Astrocyte (in vitro differentiated cells and primary cell): ENCODE measurements around the gene ZNF497. TPM values are rescaled to one million over a fixed set of nuclear protein-coding genes. Genes with fewer than 3 reads are reported as not detected.

Source experiments
- DNase-seq: peaks from one replicate; pipeline ENCODE4 v3.0.0-alpha.2; 2010; ENCODE audit warnings: low read depth
- FAIRE-seq: peaks from 2 replicates; lab custom pipeline; 2011; peaks lifted over from hg19 to GRCh38; lab: Jason Lieb, UNC
- H2AFZ ChIP-seq: 2 replicates; pipeline ENCODE4 v1.6.0; 2012; ENCODE audit warnings: low read depth, low read length, inconsistent platforms
- H3K27ac ChIP-seq: 2 replicates; pipeline ENCODE4 v1.5.1; 2011; ENCODE audit warnings: low read depth, low read length, inconsistent platforms
- H3K27me3 ChIP-seq: 2 replicates; pipeline ENCODE4 v1.6.0; 2011; ENCODE audit warnings: low read length, inconsistent platforms; ENCODE audit not compliant: insufficient read depth
- H3K36me3 ChIP-seq: 2 replicates; pipeline ENCODE4 v1.5.1; 2011; ENCODE audit warnings: low read length, inconsistent platforms; ENCODE audit not compliant: insufficient read depth
- H3K4me1 ChIP-seq: 2 replicates; pipeline ENCODE4 v1.5.1; 2011; ENCODE audit warnings: low read length, inconsistent platforms; ENCODE audit not compliant: insufficient read depth
- H3K4me2 ChIP-seq: 2 replicates; pipeline ENCODE4 v1.6.0; 2012; ENCODE audit warnings: low read length, inconsistent platforms
- H3K4me3 ChIP-seq: 2 replicates; pipeline ENCODE4 v1.5.1; 2011; ENCODE audit warnings: low read depth, mild to moderate bottlenecking, low read length, inconsistent platforms; ENCODE audit not compliant: insufficient read depth
- H3K79me2 ChIP-seq: 2 replicates; pipeline ENCODE4 v1.6.0; 2012; ENCODE audit warnings: mild to moderate bottlenecking, low read length, inconsistent platforms; ENCODE audit not compliant: insufficient read depth
- H3K9ac ChIP-seq: 2 replicates; pipeline ENCODE4 v1.6.0; 2012; ENCODE audit warnings: mild to moderate bottlenecking, low read length, inconsistent platforms
- H3K9me3 ChIP-seq: 2 replicates; pipeline ENCODE4 v1.5.1; 2012; ENCODE audit warnings: low read depth, mild to moderate bottlenecking, low read length, inconsistent platforms; ENCODE audit not compliant: insufficient read depth
- H4K20me1 ChIP-seq: 2 replicates; pipeline ENCODE4 v1.6.0; 2012; ENCODE audit warnings: low read length, inconsistent platforms; ENCODE audit not compliant: insufficient read depth
- H3K27ac Mint-ChIP-seq: one replicate; pipeline ENCODE4 v1.8.0; 2021; ENCODE audit warnings: mild to moderate bottlenecking, mixed read lengths; ENCODE audit not compliant: unreplicated experiment
- H3K27me3 Mint-ChIP-seq: one replicate; pipeline ENCODE4 v1.8.0; 2021; ENCODE audit warnings: low read depth, mixed read lengths; ENCODE audit not compliant: unreplicated experiment
- H3K36me3 Mint-ChIP-seq: one replicate; pipeline ENCODE4 v1.8.0; 2021; ENCODE audit warnings: low read depth, mixed read lengths; ENCODE audit not compliant: unreplicated experiment
- H3K4me1 Mint-ChIP-seq: one replicate; pipeline ENCODE4 v1.8.0; 2021; ENCODE audit warnings: low read depth, mixed read lengths; ENCODE audit not compliant: unreplicated experiment
- H3K4me3 Mint-ChIP-seq: one replicate; pipeline ENCODE4 v1.8.0; 2021; ENCODE audit warnings: mild to moderate bottlenecking, moderate library complexity, mixed read lengths; ENCODE audit not compliant: unreplicated experiment
- H3K9me3 Mint-ChIP-seq: one replicate; pipeline ENCODE4 v1.8.0; 2021; ENCODE audit warnings: mild to moderate bottlenecking, mixed read lengths; ENCODE audit not compliant: unreplicated experiment
- EZH2 ChIP-seq: IDR thresholded peaks from 2 replicates; pipeline ENCODE4 v1.6.1; 2012; ENCODE audit warnings: mild to moderate bottlenecking, low read length, inconsistent platforms; ENCODE audit not compliant: insufficient read depth
- total RNA-seq: library from RNA; stranded (reverse); gene quantifications from 2 replicates; pipeline ENCODE4 v1.2.1, GENCODE V29; 2021
- TF ChIP-seq, protein P1 (sequence below): IDR thresholded peaks from 2 replicates; pipeline ENCODE4 v1.5.1; 2011; ENCODE audit warnings: low read depth, mild to moderate bottlenecking, inconsistent platforms, low read length, moderate library complexity; ENCODE audit not compliant: insufficient read depth

Gene ZNF497
- total RNA-seq, 1 donor from 2014 or later = 0.43 TPM

DNA sequence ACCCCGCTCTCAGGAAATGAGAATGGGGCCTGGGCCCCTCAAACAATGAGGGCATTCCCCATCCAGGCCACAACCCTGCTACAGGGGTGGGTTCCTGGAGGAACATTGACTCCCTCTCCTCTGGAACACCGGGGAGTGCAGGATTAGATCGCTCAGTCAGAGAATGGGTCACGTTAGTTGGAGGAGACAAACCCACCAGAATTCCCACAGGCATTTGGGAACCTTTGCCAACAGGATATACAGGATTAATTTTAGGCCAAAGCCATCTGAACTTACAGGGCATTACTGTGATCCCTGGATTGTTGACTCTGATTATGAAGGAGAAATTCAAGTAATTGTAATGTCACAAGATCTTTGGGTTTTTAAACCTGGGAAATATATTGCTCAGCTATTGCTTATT, 54.8 kb downstream of the ZNF497 start:
- Mint-ChIP-seq H3K4me1 (peaks cover 10% of the 10 kb centered on the region), H3K27ac (peak overlapping the region; percentile 43), H3K4me3 (no peak overlapping the region), H3K9me3 (peaks cover 2% of the 10 kb centered on the region), H3K36me3 (peaks cover 22% of the 10 kb centered on the region), H3K27me3 (no peaks in the 10 kb centered on the region)
- H3K27me3 ChIP-seq = no peaks in the 10 kb centered on the region
- DNase-seq = no peak
- no peak for TF ChIP-seq EZH2
- TF ChIP-seq, protein P1, sequence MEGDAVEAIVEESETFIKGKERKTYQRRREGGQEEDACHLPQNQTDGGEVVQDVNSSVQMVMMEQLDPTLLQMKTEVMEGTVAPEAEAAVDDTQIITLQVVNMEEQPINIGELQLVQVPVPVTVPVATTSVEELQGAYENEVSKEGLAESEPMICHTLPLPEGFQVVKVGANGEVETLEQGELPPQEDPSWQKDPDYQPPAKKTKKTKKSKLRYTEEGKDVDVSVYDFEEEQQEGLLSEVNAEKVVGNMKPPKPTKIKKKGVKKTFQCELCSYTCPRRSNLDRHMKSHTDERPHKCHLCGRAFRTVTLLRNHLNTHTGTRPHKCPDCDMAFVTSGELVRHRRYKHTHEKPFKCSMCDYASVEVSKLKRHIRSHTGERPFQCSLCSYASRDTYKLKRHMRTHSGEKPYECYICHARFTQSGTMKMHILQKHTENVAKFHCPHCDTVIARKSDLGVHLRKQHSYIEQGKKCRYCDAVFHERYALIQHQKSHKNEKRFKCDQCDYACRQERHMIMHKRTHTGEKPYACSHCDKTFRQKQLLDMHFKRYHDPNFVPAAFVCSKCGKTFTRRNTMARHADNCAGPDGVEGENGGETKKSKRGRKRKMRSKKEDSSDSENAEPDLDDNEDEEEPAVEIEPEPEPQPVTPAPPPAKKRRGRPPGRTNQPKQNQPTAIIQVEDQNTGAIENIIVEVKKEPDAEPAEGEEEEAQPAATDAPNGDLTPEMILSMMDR = no peak
- H3K4me3 ChIP-seq = no peak overlapping the region
- no peak overlapping the region for H3K9ac ChIP-seq
- H2AFZ ChIP-seq = no peak overlapping the region
- H3K4me2 ChIP-seq = no peak overlapping the region
- H3K27ac ChIP-seq = no peak overlapping the region
- no peaks in the 10 kb centered on the region for H3K9me3 ChIP-seq
- H3K4me1 ChIP-seq = peaks cover 10% of the 10 kb centered on the region
- H3K36me3 ChIP-seq = peaks cover 35% of the 10 kb centered on the region
- FAIRE-seq = no peak
- H3K79me2 ChIP-seq = peaks cover 39% of the 10 kb centered on the region
- peaks cover 31% of the 10 kb centered on the region for H4K20me1 ChIP-seq

DNA sequence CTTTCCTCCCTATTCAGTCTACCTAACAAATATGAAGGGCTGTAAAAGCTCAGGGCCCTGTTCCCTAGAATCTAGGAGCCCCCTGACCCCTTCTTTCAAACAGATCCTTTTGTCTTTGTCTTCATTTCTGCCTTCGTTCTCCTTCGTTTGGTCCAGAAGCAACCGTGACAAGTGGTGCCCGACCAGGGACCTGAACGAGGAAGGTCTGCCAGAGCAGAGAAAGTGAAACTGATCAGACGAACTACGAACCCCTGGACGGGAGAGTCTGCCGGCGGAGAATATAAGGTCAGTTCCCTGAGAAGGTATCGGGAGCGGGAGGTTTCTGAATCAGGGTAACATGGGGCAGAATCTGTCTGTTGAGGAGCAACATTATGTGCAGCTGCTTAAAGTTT, 56.6 kb downstream of the ZNF497 start:
- Histone ChIP-seq H3K4me1 (peaks cover 10% of the 10 kb centered on the region), H4K20me1 (peaks cover 31% of the 10 kb centered on the region), H3K36me3 (peaks cover 24% of the 10 kb centered on the region), H3K9ac (peak overlapping the region; percentile 91), H3K9me3 (no peaks in the 10 kb centered on the region), H3K4me2 (peak overlapping the region; percentile 92), H3K79me2 (peaks cover 43% of the 10 kb centered on the region), H3K27ac (peak overlapping the region; percentile 80), H2AFZ (peak overlapping the region; percentile 94), H3K27me3 (no peaks in the 10 kb centered on the region), H3K4me3 (peak overlapping the region; percentile 92)
- H3K36me3 Mint-ChIP-seq = peaks cover 20% of the 10 kb centered on the region
- H3K27me3 Mint-ChIP-seq = no peaks in the 10 kb centered on the region
- peak overlapping the region; percentile 96 for H3K27ac Mint-ChIP-seq
- peak overlapping the region; percentile 100 for H3K4me3 Mint-ChIP-seq
- FAIRE-seq (no peak), DNase-seq (no peak)
- peaks cover 2% of the 10 kb centered on the region for H3K9me3 Mint-ChIP-seq
- TF ChIP-seq, protein P1 = no peak
- no peak for TF ChIP-seq EZH2
- peaks cover 10% of the 10 kb centered on the region for H3K4me1 Mint-ChIP-seq

DNA sequence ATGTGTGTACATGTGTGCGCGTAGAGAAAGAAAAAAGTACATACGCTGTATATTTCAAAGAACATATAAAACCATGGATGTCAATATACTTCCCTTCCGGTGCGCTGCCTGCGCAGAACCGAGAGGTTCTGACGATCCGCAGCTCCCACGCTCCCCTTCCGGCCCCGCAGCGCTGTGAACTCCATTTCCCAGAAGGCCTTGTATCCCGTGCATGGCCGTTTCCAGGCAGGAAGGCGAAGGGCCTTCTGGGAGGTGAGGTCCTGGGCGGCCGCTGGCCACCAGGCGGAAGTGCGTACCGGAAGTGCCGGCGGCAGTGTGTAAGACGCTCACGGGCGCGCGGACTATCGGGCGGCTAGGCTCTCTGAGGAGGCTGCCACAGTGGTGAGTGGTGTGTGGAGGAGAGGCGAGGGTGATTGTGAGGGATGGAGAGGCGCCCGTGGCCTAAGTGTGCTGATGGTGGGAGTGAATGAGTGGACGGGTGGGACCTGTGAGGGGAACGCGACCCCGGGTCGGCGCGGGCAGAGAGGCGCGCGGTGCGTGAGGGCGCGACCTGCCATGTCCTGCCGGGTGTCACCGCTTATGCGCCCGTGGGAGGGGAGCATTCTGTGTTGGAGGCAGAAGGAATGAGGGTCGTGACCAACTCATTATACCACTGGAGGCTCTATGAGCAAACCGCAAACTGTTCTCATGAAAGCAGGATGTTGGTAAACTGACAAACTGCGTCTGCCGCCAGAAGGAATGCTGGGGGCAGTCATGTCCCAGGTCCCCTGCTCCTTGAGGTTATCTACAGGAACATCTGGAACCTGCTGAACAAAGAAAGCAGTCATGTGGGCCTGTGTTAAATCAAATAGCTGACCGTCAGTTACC, 57.3 kb downstream of the ZNF497 start, which contains the start of gene ERVK3-1:
ERVK3-1 (plus strand) TSS at position 313 of the 867 bp plus-strand sequence. CDS start 6,792 bp downstream, outside the sequence.
- peak; percentile 55 for FAIRE-seq

More for the DNA sequence above, 57.3 kb downstream of the ZNF497 start, which contains the start of gene ERVK3-1:
- peaks cover 2% of the 10 kb centered on the region for H3K9me3 Mint-ChIP-seq
- H3K9ac ChIP-seq = peak within 1 kb of the TSS; percentile 91
- peak within 1 kb of the TSS; percentile 92 for H3K4me2 ChIP-seq
- H3K27me3 ChIP-seq = no peaks in the 10 kb centered on the region
- H3K4me3 ChIP-seq = peak within 1 kb of the TSS; percentile 92
- no peaks in the 10 kb centered on the region for H3K27me3 Mint-ChIP-seq
- peaks cover 24% of the 10 kb centered on the region for H3K36me3 ChIP-seq
- peak within 1 kb of the TSS; percentile 96 for H3K27ac Mint-ChIP-seq
- H3K9me3 ChIP-seq = no peaks in the 10 kb centered on the region
- H3K27ac ChIP-seq = peak within 1 kb of the TSS; percentile 80
- H3K79me2 ChIP-seq = peaks cover 49% of the 10 kb centered on the region
- peak within 1 kb of the TSS; percentile 94 for H2AFZ ChIP-seq
- H3K4me1 ChIP-seq = peaks cover 10% of the 10 kb centered on the region
- H3K4me1 Mint-ChIP-seq = peaks cover 10% of the 10 kb centered on the region
- peak within 1 kb of the TSS; percentile 100 for H3K4me3 Mint-ChIP-seq
- peaks cover 24% of the 10 kb centered on the region for H3K36me3 Mint-ChIP-seq
- peak; percentile 98 for DNase-seq
- peaks cover 37% of the 10 kb centered on the region for H4K20me1 ChIP-seq
- no peak for TF ChIP-seq EZH2
- TF ChIP-seq, protein P1 = no peak
